ENCODE measurements around the gene CAPN8.

The CAPN8 gene

GRCh38 chr1:223553957-223554356, 111.5 kb downstream of the CAPN8 start:
- no peak overlapping the region for H3K9ac ChIP-seq
- H3K4me2 ChIP-seq = no peak overlapping the region
- peaks cover 0 to 9% (median 0%) of the 10 kb centered on the region in 11 experiments; a peak in 2 of 22 replicates for H4K20me1 ChIP-seq
- H3K36me3 ChIP-seq = no peaks in the 10 kb centered on the region
- no peak overlapping the region for H3K27ac ChIP-seq
- TF ChIP-seq Cebpa-rat (IDR thresholded peaks at IDR 0.05) = no peak
- no peaks in the 10 kb centered on the region for H3K27me3 ChIP-seq
- no peaks in the 10 kb centered on the region for H3K9me3 ChIP-seq (replicated peaks in 1 of 11)
- H3K4me3 ChIP-seq = no peak overlapping the region
- H3K4me1 ChIP-seq = peaks cover 16 to 72% (median 24%) of the 10 kb centered on the region in 10 experiments

- Histone ChIP-seq H3K4me3 (no peak overlapping the region), H3K27me3 (no peaks in the 10 kb centered on the region), H3K4me1 (peaks cover 16 to 53% (median 24%) of the 10 kb centered on the region in 10 experiments), H3K9me3 (replicated peaks in 1 of 11) (peaks cover 0 to 9% (median 3%) of the 10 kb centered on the region in 11 experiments; a peak in 7 of 22 replicates), H4K20me1 (peaks cover 0 to 9% (median 0%) of the 10 kb centered on the region in 11 experiments; a peak in 2 of 22 replicates), H3K36me3 (no peaks in the 10 kb centered on the region), H3K9ac (peak overlapping the region in 3 of 11 experiments; percentile 16 to 60 (median 55); a peak in 5 of 22 replicates), H3K27ac (peak overlapping the region in 4 of 11 experiments; percentile 12 to 71 (median 61); a peak in 7 of 22 replicates), H3K4me2 (peak overlapping the region; percentile 33 to 93 (median 55); a peak in 20 of 22 replicates)
- no peak for TF ChIP-seq Cebpa-rat (IDR thresholded peaks at IDR 0.05)
Observed at GRCh38 chr1:223551610-223552009, 113.9 kb downstream of the CAPN8 start.

- Histone ChIP-seq H3K9ac (0 out of 22 replicates have a peak overlapping the region, but pooled peaks of 1 of the 11 experiments have one; percentile 15), H3K27me3 (no peaks in the 10 kb centered on the region), H4K20me1 (peaks cover 0 to 9% (median 0%) of the 10 kb centered on the region in 11 experiments; a peak in 2 of 22 replicates), H3K4me3 (no peak overlapping the region), H3K27ac (no peak overlapping the region), H3K4me1 (peaks cover 16 to 43% (median 21%) of the 10 kb centered on the region in 10 experiments), H3K9me3 (replicated peaks in 1 of 11) (peaks cover 0 to 9% (median 3%) of the 10 kb centered on the region in 11 experiments; a peak in 7 of 22 replicates), H3K4me2 (peak overlapping the region in 8 of 11 experiments; percentile 43 to 93 (median 60); a peak in 10 of 22 replicates), H3K36me3 (no peaks in the 10 kb centered on the region)
- no peak for TF ChIP-seq Cebpa-rat (IDR thresholded peaks at IDR 0.05)
Observed at GRCh38 chr1:223549740-223550139, 115.8 kb downstream of the CAPN8 start.

GRCh38 chr1:223547316-223548114, 118.0 kb downstream of the CAPN8 start:
- peaks cover 0 to 9% (median 0%) of the 10 kb centered on the region in 11 experiments; a peak in 2 of 22 replicates for H4K20me1 ChIP-seq
- H3K27ac ChIP-seq = no peak overlapping the region
- H3K36me3 ChIP-seq = no peaks in the 10 kb centered on the region
- no peak overlapping the region for H3K4me3 ChIP-seq
- no peak overlapping the region for H3K9ac ChIP-seq
- no peak overlapping the region; a peak in 1 of 22 replicates for H3K4me2 ChIP-seq
- H3K27me3 ChIP-seq = no peaks in the 10 kb centered on the region
- TF ChIP-seq Cebpa-rat (IDR thresholded peaks at IDR 0.05) = no peak
- H3K9me3 ChIP-seq (replicated peaks in 1 of 11) = peaks cover 0 to 9% (median 3%) of the 10 kb centered on the region in 11 experiments; a peak in 7 of 22 replicates
- peaks cover 16 to 34% (median 21%) of the 10 kb centered on the region in 10 experiments for H3K4me1 ChIP-seq

GRCh38 chr1:223545343-223545742, 120.2 kb downstream of the CAPN8 start:
- H3K4me3 ChIP-seq = no peak overlapping the region
- no peak for TF ChIP-seq Cebpa-rat (IDR thresholded peaks at IDR 0.05)
- H3K36me3 ChIP-seq = no peaks in the 10 kb centered on the region
- peaks cover 0 to 5% (median 0%) of the 10 kb centered on the region in 11 experiments; a peak in 2 of 22 replicates for H4K20me1 ChIP-seq
- H3K4me2 ChIP-seq = no peak overlapping the region
- H3K27ac ChIP-seq = no peak overlapping the region
- peaks cover 0 to 9% (median 3%) of the 10 kb centered on the region in 11 experiments; a peak in 7 of 22 replicates for H3K9me3 ChIP-seq (replicated peaks in 1 of 11)
- H3K27me3 ChIP-seq = no peaks in the 10 kb centered on the region
- H3K9ac ChIP-seq = no peak overlapping the region
- peaks cover 2 to 13% (median 5%) of the 10 kb centered on the region in 10 experiments; a peak in 19 of 20 replicates for H3K4me1 ChIP-seq

GRCh38 chr1:223543560-223543959, 121.9 kb downstream of the CAPN8 start:
- Histone ChIP-seq H3K4me3 (no peak overlapping the region), H4K20me1 (no peaks in the 10 kb centered on the region), H3K4me2 (no peak overlapping the region), H3K9ac (no peak overlapping the region), H3K27ac (no peak overlapping the region), H3K27me3 (no peaks in the 10 kb centered on the region), H3K9me3 (replicated peaks in 1 of 11) (peaks cover 0 to 8% (median 3%) of the 10 kb centered on the region in 11 experiments; a peak in 7 of 22 replicates), H3K4me1 (no peaks in the 10 kb centered on the region), H3K36me3 (no peaks in the 10 kb centered on the region)
- TF ChIP-seq Cebpa-rat (IDR thresholded peaks at IDR 0.05) = no peak

- H3K27me3 ChIP-seq = no peaks in the 10 kb centered on the region
- TF ChIP-seq Cebpa-rat (IDR thresholded peaks at IDR 0.05) = no peak
- peaks cover 0 to 2% (median 0%) of the 10 kb centered on the region in 11 experiments; a peak in 3 of 22 replicates for H3K9me3 ChIP-seq (replicated peaks in 1 of 11)
- H3K4me1 ChIP-seq = no peaks in the 10 kb centered on the region
- H4K20me1 ChIP-seq = no peaks in the 10 kb centered on the region
- H3K4me3 ChIP-seq = no peak overlapping the region
- no peaks in the 10 kb centered on the region for H3K36me3 ChIP-seq
- H3K4me2 ChIP-seq = no peak overlapping the region
- H3K27ac ChIP-seq = no peak overlapping the region
- no peak overlapping the region for H3K9ac ChIP-seq
Observed at GRCh38 chr1:223542831-223543230, 122.7 kb downstream of the CAPN8 start.

- Histone ChIP-seq H4K20me1 (no peaks in the 10 kb centered on the region), H3K4me2 (no peak overlapping the region), H3K4me3 (no peak overlapping the region), H3K27ac (no peak overlapping the region), H3K9me3 (replicated peaks in 1 of 11) (no peaks in the 10 kb centered on the region), H3K4me1 (peaks cover 6 to 9% (median 8%) of the 10 kb centered on the region in 10 experiments), H3K9ac (no peak overlapping the region), H3K36me3 (no peaks in the 10 kb centered on the region), H3K27me3 (no peaks in the 10 kb centered on the region)
- TF ChIP-seq Cebpa-rat (IDR thresholded peaks at IDR 0.05) = no peak
Observed at GRCh38 chr1:223540485-223541106, 124.9 kb downstream of the CAPN8 start.

GRCh38 chr1:223539750-223540149, 125.8 kb downstream of the CAPN8 start:
- Histone ChIP-seq H3K27ac (no peak overlapping the region), H3K4me2 (no peak overlapping the region), H3K4me3 (no peak overlapping the region), H3K9me3 (replicated peaks in 1 of 11) (no peaks in the 10 kb centered on the region), H3K4me1 (peaks cover 6 to 18% (median 16%) of the 10 kb centered on the region in 10 experiments), H4K20me1 (no peaks in the 10 kb centered on the region), H3K36me3 (no peaks in the 10 kb centered on the region), H3K27me3 (no peaks in the 10 kb centered on the region), H3K9ac (no peak overlapping the region)
- TF ChIP-seq Cebpa-rat (IDR thresholded peaks at IDR 0.05) = no peak

All from BLaER1 treated with 17β-estradiol and CSF1 and Interleukin-3, amounts not matched to agents 10 nM and 100 nM (cell line).